ENCODE results near the gene TGFBI.

TGFBI gene

DNA sequence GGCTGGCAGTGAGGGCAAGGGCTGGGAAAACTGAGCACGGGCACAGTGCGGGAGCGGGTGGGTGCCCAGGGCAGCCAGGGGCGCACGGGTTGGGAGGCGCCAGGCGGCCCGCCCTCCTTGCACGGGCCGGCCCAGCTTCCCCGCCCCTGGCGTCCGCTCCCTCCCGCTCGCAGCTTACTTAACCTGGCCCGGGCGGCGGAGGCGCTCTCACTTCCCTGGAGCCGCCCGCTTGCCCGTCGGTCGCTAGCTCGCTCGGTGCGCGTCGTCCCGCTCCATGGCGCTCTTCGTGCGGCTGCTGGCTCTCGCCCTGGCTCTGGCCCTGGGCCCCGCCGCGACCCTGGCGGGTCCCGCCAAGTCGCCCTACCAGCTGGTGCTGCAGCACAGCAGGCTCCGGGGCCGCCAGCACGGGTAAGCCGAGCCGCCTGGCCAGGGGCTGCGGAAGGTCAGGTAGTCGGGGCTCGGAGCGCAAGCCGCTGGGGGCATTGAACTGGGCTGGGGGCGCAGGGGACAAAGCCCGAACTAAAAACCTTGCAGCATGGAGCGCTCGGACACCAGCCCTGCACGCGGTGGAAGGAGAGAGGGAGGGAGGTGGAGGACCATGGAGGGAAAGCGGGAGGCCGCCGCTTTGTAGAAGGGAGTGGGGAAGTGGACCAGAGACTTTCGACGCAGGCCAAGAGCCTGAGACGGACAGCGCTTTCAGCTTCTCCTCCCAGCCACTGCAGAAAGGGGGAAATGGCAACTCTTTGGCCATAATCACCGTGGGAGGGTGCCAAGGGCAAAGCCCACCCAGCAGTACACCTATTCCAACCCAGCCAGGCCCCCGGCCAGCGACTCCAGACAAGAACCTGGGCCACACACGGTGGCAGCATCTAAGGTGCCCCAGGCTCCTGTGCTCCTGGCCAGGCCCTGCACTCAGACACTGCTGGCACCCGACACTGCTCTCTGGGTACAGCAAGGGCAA, at the start of gene TGFBI:
TSS of gene TGFBI (plus strand) at position 207 of the 961 bp plus-strand sequence. CDS start at position 275, 68 bp downstream.
- no peak for FAIRE-seq

DNA sequence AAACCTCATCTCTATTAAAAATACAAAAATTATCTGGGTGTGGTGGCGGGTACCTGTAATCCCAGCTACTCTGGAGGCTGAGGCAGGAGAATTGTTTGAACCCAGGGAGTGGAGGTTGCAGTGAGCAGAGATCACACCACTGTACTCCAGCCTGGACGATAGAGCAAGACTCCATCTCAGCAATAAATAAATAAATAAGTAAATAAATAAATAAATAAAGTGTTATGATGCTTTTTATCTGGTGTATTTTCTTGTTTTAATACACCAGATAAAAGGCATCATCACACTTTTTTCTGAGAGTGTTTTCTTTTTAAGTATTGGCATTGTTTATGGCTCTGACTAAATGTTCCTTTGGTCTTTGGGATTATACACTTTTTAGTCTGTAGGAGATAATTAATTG, 49.8 kb upstream of the TGFBI start:
- no peak for FAIRE-seq

DNA sequence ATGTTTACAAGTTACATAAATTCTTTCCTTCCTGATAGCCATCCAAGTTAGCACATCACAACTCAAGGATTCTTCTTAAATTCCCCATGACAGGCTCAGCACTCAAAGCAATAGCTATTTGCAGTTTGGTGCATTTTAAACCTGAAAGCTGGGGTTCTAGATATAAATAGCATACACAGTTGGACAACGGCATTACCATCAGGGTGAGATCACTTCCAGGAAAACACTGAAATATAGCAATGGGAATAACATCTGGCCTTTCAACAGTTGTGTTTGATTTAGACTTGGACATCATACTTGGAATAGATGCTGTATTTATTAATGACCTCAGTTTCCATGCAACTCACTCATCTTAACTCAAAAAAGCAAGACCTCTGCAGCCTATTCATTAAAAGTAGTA, 49.3 kb upstream of the TGFBI start:
- FAIRE-seq = no peak

DNA sequence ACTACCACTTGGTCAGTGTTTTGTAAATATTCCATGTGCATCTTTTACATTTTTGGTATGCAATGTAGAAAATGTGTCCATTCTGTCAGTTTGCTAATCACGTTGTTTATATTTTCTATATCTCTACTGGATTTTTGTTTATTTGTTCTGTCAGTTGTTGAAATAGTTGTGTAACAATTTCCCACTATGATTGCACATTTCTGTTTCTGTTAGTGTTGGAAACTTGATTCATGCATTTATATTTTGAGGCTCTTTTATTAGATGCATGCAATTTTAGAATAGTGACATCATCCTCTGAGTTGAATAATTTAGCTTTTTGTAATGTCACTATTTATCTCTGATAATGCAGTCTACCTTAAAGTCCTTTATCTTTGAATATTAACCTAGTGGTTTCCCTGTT, 48.2 kb upstream of the TGFBI start:
- FAIRE-seq = no peak

DNA sequence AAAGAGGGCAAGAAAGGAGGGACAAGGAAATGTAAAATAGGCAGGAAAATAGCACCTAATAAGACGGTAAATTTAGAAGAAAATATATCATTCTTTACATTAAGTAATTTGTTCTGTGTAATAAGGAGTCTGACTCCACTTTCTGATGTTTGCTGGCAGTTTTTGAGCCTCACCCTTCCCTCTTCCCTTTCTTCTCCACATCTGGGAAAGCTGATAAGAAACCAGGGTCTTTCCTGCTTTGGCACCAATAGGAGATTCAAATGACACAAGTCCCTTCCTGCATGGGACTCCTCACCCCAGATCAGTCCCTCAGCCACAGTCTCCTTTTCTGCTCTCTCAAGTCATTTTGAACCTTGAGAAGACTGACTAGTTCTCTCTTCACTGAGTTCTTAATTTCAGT, 42.8 kb upstream of the TGFBI start:
- no peak for FAIRE-seq

DNA sequence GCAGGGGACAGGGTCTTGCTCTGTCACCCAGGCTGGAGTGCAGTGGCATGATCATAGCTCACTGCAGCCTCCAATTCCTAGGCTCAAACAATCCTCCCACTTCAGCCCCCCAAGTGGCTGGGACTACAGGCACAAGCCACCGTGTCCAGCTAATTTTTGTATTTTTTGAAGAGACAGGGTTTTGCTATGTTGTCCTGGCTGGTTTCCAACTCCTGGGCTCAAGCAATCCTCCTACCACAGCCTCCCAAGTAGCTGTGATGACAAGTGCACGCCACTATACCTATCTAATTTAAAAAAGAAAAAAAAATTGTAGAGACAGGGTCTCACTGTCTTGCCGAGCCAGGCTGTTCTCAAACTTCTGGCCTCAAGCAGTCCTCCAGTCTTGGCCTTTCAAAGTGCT, 42.4 kb upstream of the TGFBI start:
- no peak for FAIRE-seq

DNA sequence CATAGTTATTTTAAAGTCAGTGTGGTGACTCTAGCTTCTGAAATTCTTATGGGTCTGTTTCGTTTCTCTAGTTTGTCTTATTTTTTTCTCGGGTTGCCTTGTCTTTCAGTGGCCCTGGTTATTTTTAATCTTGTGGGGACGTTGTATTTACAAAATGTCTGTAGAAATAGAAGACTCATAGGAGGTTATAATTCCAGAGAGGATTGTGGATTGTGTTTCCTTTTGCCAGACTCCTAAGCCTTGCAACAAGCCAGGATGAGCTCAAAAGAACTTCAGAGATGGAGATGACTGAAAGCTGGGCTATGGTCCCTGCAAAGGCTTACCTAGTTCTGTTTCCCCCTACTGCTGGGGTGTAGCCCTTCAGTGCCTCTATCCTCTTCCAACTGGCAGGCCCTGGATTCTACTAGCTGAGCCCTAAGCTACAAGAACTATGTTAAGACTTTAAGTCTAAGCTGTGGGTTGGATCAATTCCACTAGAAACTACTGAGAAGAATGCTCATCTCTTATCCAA, 41.8 kb upstream of the TGFBI start:
- no peak for FAIRE-seq

DNA sequence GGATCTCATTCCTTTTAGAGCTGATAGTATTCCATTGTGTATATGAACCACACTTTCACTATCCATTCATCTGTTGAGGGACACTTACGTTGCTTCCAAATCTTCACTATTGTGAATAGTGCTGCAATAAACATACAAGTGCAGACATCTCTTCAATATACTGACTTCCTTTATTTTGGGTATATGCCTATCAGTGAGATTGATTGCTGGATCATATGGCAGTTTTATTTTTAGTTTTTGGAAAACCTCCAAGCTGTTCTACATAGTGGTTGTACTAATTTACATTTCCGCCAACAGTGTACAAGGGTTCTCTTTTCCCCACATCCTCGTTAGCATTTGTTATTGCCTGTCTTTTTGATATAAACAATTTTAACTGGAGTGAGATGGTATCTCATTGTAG, 40.2 kb upstream of the TGFBI start:
- no peak for FAIRE-seq

DNA sequence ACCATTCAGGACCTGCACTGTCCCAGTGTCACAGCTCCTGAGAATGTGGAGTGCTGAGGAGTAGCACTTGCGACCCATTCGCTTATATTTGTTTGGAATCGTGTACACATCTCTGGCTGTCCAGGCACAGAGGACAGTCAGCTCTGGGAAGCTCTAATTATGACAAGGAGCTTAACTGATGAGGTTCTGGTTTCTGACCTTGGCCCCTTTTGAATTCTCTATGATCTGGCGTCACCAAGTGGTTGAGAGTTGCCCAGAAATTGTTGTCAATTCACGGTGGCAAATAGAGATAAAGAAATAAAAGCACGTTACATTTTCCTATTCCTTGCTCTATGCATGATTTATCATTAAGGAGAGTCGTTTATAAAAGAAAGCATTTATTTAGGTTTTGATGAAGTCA, 39.1 kb upstream of the TGFBI start:
- no peak for FAIRE-seq

DNA sequence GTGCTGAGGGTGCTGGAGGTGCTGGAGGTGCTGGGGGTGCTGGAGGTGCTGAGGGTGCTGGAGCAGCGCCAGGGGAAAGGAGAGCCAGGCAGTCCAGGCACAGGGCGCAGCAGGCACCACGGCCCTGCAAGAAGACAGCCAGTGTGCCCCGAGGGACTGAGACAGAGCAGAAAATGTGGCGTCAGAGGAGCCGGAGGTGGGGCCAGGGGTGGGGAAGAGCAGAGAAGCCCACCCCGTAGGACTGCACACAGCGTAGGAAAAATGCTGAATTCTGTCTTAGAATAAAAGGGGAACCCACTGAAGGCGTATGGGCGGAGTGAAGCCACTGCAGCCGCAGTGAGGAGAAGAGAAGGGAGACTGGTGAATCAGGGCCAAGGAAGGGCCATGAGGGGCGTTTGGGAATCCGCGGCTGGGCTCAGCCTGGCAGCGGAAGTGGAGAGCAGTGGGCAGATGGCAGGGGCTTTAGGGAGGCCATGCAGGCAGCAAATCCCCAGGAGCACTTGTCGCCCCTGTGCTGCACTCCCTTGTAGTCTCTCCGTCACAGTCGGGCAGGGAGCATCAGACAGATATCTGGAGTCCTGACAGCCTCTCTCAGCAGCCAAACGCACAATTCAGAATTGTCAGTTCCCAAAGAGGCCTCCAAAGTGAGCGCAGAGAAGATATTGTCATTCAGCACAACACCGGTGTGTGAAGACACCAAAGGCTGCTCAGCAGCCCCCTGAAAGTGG, 38.1 kb upstream of the TGFBI start:
- FAIRE-seq = no peak

DNA sequence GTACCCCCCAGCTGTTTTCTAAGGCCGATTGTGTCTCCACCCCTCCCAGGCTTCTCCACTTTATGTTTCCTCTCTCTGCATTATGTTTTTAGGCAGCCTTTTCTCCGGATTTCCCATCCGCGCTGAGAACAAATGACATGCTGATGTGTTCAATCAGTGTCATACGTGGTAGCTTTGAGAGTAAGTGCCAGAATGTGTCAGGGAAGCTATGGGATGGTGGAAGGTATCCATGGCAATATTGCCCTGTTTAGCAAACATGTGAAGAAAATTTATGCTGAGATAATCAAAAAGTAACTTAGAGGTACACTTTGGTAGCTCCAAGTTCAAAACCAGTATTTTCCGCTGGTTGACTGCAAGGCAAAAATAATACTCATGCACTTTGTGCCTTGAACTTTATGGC, 37.4 kb upstream of the TGFBI start:
- no peak for FAIRE-seq

DNA sequence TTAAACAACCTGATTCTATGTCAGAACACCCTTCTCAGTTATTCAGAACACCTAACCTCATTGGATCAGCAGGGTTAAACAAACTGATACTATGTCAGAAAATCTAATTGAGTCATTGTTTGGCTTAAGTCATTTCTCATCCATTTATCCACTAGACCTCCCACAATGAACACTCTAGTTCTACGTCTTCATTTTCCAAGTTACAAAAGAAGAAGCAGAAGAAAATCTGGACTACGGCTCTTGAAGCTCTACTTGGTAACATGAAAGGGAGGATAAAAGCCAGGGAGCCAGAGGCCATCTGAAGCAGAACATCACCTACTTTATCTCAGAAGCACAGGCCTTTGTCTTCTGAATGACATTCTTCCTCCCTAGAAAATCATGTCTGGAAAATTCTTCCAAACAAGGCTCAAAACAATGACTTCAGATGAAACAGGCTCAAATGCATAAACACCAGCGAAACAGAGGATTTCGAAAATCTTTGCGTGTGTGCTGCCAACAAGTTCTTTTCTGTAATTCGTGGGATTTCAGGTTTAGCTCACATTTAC, 35.4 kb upstream of the TGFBI start:
- no peak for FAIRE-seq

DNA sequence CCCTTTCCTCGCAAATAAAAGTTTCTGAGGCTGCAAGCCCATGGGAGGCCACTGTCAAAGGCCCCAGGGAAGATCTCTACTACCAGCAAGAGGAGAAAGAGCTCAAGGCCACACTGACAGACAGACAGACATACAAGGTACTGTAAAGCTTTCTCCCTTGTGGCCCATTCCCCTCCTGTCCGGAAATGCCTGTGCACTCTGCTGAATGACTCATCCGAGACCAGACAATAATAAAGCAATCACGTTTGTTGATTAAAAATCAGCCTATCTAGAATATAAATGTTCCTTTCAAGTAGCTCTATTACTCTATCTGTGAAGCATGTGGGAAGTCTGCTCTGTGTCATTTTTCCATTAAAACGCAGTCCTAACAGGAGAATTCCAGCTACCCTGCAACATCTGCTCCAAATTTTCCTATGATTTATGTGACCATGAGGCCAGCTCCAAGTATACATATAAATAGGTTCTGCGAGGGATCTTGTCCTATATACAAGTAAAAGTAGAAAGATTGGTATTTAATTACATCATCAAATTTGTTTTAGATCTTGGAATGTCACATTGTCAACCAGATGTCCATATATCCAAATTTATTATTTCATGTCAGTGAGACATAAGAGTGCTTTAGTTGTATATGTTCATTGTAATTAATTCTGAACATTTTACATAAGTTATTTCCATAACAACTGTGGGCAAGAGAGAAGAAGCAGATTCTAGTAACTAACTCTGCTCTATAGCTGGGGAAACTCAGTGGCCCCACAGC, 34.7 kb upstream of the TGFBI start:
- no peak for FAIRE-seq

DNA sequence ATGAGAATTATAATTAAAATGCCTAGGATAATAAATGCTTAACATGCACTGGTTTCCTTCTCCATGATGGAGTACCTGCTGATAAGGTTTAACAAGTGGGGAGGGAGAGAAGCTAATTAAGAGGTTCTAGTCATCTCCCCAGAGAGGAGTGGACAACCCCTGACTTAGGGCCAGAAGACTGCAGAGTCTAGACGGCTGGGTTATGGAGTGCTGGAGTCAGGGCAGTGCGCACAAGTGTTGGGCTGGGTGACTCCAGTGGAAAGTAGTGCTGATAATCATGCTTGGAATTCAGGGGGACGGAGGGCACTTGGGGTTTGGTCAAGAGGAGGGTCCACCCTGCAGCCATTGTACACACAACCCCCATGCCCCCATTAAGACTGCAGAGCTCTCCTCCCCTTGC, 32.8 kb upstream of the TGFBI start:
- FAIRE-seq = no peak

DNA sequence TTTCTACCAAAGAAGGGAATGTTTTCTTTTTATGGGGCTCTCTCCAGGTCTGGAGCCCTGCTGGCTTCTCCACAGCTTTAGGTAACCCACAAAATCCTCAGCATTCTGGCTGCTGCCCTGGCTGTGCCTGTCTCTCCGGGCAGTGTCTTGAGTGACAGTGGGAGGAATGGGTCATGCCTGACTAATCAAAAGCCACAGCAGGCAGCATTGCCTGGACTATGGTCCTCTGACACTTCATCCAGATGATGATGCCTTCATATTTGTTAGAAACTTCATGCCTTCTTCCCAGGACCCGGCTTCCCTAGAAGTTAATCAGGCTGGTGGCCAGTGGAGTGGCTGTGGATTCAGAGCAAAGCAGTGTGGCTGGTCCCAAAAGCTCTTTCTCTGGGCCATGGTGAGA, 32.2 kb upstream of the TGFBI start:
- FAIRE-seq = no peak

DNA sequence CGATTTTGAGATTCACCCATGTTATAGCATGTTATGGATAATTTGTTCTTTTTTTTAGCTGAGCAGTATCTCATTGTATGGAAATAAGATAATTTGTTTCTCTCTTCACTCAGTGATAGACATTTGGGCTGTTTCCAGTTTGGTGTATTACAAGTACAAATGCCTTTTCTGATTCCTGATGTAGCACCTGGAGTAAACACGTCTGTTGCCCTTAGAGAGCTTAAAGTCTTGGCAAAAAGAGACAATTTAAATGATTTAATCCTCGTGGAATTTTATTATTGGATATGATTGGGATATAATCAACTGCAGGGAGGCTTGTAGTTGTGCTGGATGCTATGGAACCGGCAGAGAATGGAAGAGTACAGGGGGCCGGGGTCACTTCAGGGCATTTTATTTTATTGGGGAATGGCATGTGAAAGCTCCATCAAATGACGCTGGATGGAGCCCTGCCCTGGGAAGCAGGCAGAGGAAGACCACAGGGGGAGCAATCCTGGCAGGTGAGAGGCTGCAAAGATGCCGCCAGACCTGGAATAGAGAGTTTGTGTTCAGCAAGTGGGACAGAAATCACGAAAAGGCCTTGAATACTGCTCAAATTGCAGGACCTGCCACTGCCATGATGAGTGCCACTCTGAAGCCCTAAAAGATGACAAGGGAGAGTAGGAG, 31.0 kb upstream of the TGFBI start:
- no peak for FAIRE-seq

DNA sequence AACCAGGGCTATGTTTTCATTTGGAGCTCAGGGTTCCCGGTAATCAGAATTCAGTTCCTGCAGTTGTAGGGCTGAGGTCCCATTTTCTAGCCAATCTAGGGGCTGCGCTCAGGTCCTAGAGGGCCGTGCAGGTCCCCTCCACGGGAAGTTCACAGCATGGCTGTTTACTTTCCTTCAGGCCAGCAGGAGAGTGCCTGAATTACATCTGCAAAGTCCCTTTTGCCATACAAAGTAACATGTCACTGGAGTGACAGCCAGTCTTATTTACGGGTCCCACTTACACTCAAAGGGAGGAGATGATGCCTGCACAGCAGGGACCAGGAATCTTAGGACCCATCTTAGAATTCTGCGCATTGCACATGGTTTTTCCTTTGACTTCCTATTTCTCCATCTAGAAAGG, 29.9 kb upstream of the TGFBI start:
- FAIRE-seq = no peak

DNA sequence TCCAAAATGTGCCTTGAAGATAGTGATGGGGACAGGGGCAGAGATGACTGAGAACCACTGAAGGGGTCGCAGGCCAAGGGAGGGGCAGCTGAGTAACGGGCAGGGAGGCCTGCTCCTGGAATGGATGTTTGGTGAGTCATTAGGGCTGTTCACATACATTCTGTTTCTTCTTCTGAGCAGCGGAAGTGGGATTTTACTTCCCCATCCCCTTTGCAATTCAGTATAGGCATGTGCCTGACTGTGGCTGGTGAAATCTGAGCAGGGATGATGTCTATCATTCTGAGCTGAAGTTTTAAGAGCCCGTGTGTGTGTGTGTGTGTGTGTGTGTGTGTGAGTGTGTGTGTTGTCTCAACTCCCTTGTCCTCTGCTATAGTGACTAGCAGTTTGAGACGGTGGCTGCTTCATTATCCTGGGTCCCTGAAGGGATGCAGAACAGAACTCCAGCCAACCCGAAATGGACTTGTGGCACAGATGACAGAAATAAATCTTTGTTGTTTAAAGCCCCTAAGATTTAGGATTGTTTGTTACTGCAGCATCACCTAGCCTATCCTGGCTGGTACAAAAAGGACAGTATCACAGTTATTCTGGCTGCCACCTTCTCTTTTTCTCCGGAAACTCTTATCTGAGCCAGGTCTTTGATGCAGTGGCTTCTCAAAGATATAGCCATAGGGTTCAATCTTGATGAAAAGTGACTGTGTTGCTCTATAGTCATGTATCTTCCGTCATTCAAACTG, 29.2 kb upstream of the TGFBI start:
- no peak for FAIRE-seq

DNA sequence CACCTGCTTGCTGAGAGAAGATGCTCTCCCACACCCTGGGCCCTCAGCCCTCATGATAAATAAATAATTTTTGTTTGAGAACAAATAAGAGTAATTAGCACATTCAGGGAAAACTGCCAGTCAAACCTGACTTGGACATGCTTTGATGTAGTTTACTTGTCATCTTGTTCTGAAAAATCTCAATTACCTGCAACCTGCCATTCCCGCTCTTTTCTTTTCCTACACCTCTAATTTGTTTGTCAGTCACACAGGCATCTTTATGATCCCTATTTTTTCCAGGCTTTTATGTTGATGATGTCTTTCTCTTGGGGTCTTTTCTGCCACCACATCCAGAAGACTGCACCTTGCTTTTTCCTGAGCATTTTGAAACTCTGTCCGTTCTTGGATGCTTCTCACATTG, 28.6 kb upstream of the TGFBI start:
- FAIRE-seq = no peak

DNA sequence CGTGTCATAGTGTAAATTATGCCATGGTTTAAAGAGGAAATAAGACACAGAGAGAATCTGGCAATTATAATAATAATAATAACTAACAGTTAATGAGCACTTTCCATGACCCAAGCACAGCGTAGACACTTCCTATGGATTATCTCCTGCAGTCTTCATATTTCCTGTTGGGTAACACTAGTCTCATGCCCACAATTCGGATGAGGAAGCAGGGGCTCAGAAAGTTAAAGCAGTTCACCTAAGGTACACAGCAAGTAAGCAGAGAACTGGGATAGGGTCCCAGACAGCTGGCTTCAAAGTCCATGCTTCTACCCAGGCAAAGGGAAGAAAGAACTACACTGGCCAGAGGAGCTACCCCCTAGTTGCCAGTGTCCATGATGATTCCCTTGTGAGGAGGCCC, 27.9 kb upstream of the TGFBI start:
- no peak for FAIRE-seq

DNA sequence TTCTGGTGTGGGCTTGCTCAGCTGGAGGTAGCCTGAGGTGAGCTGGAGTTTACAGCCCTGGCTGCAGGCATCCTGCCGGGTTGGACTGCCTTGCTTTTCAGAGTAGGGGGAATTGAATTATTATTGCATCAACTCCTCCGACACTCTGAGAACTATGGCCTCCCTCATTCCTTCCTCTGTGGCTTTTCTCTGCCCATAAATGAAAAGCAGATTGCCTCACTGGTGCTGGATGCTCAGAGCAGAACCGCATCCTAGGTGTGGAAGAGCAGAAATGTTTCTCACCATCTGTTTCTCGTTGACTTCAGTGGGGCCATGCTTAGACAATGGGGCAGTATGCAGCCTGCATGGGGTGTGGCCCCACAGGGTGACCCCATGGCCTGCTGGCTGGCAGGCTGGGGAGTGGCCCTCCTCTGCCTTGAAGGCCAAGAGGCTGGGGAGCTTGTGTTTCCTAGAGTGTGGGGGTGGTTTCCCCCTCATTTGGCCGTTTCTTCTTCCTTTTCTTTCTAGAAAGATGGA, 27.3 kb upstream of the TGFBI start:
- no peak for FAIRE-seq

All from G401.6 (cell line).